Loucy (cell line): ENCODE data around the gene AACS.
A peak's percentile ranks its signal among the peaks of the same experiment; 100 is the strongest.

Experiments used
- H2AFZ ChIP-seq: fragments of 200-600 bp; sonication (generic); 2 replicates; pipeline ENCODE4 v1.6.0; 2016; ENCODE audit warnings: antibody characterized with exemption, mild to moderate bottlenecking, low read length, moderate library complexity
- H3F3A ChIP-seq: fragments of 200-600 bp; 2 replicates; pipeline ENCODE4 v1.6.0; 2016; ENCODE audit warnings: antibody characterized with exemption, low read depth, mild to moderate bottlenecking
- H3K27me3 ChIP-seq: fragments of 200-600 bp; sonication (generic); 2 replicates; pipeline ENCODE4 v1.6.1; 2014; ENCODE audit warnings: low read length, mild to moderate bottlenecking; ENCODE audit not compliant: insufficient read depth, poor library complexity, severe bottlenecking
- H3K36me3 ChIP-seq: fragments of 200-600 bp; sonication (generic); 2 replicates; pipeline ENCODE4 v1.6.1; 2016; ENCODE audit warnings: low read length; ENCODE audit not compliant: insufficient read depth
- H3K4me1 ChIP-seq: fragments of 200-600 bp; sonication (generic); 2 replicates; pipeline ENCODE4 v1.5.1; 2014; ENCODE audit warnings: low read length, mild to moderate bottlenecking; ENCODE audit not compliant: insufficient read depth, poor library complexity, severe bottlenecking
- H3K4me2 ChIP-seq: fragments of 200-600 bp; sonication (generic); 2 replicates; pipeline ENCODE4 v1.6.0; 2014; ENCODE audit warnings: antibody characterized with exemption, low read length, low read depth, mild to moderate bottlenecking; ENCODE audit not compliant: poor library complexity, severe bottlenecking
- H3K4me3 ChIP-seq: fragments of 200-600 bp; sonication (generic); 2 replicates; pipeline ENCODE4 v1.5.1; 2014; ENCODE audit warnings: low read length, mild to moderate bottlenecking, mixed read lengths; ENCODE audit not compliant: poor library complexity, severe bottlenecking
- H3K79me2 ChIP-seq: fragments of 200-600 bp; sonication (generic); 2 replicates; pipeline ENCODE4 v1.6.1; 2014; ENCODE audit warnings: low read length; ENCODE audit not compliant: insufficient read depth
- H3K9ac ChIP-seq: fragments of 200-600 bp; sonication (generic); 2 replicates; pipeline ENCODE4 v1.6.0; 2014; ENCODE audit warnings: mild to moderate bottlenecking, low read depth, low read length, moderate library complexity; ENCODE audit not compliant: poor library complexity, severe bottlenecking
- H3K9me2 ChIP-seq: fragments of 200-600 bp; sonication (generic); replicated peaks from 2 replicates; pipeline ENCODE4 v1.6.1; 2016; ENCODE audit warnings: low read depth, low read length, mixed read lengths
- H3K9me3 ChIP-seq: fragments of 200-600 bp; sonication (generic); 2 replicates; pipeline ENCODE4 v1.6.1; 2014; ENCODE audit warnings: mild to moderate bottlenecking, antibody characterized with exemption, low read length, low read depth; ENCODE audit not compliant: insufficient read depth
- H4K20me1 ChIP-seq: fragments of 200-600 bp; sonication (generic); 2 replicates; pipeline ENCODE4 v1.6.0; 2014; ENCODE audit warnings: antibody characterized with exemption, low read length, mild to moderate bottlenecking; ENCODE audit not compliant: insufficient read depth, poor library complexity, severe bottlenecking
- EZH2phosphoT487 ChIP-seq: fragments of 200-600 bp; IDR thresholded peaks from 2 replicates; pipeline ENCODE4 v1.6.1; 2018; ENCODE audit warnings: antibody characterized with exemption, mild to moderate bottlenecking, moderate library complexity, borderline replicate concordance
- TF ChIP-seq, protein P1 (sequence below): fragments of 200-600 bp; sonication (generic); conservative IDR thresholded peaks from 2 replicates; pipeline ENCODE4 v1.5.1; 2014; ENCODE audit warnings: mild to moderate bottlenecking, antibody characterized with exemption, low read length

AACS gene

DNA sequence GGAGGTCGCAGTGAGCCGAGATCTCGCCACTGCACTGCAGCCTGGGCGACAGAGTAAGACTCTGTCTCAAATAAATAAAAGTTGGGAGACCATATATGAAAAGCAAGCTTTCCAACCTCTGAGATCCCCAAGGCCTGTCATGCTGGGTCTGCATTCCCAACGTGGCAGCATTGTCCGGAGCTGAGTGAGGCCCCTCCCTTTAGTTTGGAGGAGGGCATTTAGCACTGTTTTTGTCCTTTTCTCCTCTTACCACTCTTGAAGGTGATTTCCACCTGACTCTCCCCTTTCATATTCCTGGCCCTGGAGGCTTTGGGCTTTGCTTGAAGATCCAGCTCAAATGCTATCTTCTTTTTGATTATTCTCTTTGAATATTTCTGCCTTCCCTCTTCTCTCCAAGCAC, 3.2 kb downstream of the AACS start:
- Histone ChIP-seq H3K4me2 (no peak overlapping the region), H3K4me3 (no peak overlapping the region), H3K9me2 (no peaks in the 10 kb centered on the region), H4K20me1 (peaks cover 17% of the 10 kb centered on the region), H3K36me3 (no peaks in the 10 kb centered on the region), H3K79me2 (peaks cover 36% of the 10 kb centered on the region), H3F3A (no peaks in the 10 kb centered on the region), H3K9ac (no peak overlapping the region), H3K27me3 (no peaks in the 10 kb centered on the region), H3K4me1 (peaks cover 23% of the 10 kb centered on the region), H2AFZ (no peak overlapping the region), H3K9me3 (no peaks in the 10 kb centered on the region)
- TF ChIP-seq, protein P1, sequence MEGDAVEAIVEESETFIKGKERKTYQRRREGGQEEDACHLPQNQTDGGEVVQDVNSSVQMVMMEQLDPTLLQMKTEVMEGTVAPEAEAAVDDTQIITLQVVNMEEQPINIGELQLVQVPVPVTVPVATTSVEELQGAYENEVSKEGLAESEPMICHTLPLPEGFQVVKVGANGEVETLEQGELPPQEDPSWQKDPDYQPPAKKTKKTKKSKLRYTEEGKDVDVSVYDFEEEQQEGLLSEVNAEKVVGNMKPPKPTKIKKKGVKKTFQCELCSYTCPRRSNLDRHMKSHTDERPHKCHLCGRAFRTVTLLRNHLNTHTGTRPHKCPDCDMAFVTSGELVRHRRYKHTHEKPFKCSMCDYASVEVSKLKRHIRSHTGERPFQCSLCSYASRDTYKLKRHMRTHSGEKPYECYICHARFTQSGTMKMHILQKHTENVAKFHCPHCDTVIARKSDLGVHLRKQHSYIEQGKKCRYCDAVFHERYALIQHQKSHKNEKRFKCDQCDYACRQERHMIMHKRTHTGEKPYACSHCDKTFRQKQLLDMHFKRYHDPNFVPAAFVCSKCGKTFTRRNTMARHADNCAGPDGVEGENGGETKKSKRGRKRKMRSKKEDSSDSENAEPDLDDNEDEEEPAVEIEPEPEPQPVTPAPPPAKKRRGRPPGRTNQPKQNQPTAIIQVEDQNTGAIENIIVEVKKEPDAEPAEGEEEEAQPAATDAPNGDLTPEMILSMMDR = no peak
- no peak for TF ChIP-seq EZH2phosphoT487

DNA sequence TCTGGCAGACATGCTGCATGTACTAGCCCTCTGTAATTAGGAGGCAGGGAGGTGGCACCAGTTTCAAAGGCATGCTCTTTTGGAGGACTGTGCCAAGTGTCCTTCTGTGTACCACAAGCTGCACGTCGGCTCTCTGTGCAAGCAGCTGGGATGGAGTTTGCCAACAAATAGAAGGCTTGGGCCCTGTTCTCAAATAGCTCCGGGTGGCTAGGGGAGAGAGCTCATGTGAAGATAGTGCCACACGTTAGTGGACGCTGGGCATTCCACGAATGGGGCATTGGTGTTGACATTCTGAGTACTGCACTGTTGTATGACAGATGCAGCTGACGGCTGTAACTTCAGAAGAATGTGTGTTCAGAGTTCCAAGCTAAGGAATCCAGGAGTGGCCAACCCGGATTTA, 4.4 kb downstream of the AACS start:
- Histone ChIP-seq H3F3A (no peaks in the 10 kb centered on the region), H3K36me3 (no peaks in the 10 kb centered on the region), H3K9ac (no peak overlapping the region), H4K20me1 (peaks cover 17% of the 10 kb centered on the region), H3K27me3 (no peaks in the 10 kb centered on the region), H3K9me2 (no peaks in the 10 kb centered on the region), H3K4me1 (peaks cover 22% of the 10 kb centered on the region), H3K79me2 (peaks cover 36% of the 10 kb centered on the region), H2AFZ (no peak overlapping the region), H3K4me2 (peak overlapping the region; percentile 21), H3K4me3 (no peak overlapping the region), H3K9me3 (no peaks in the 10 kb centered on the region)
- TF ChIP-seq EZH2phosphoT487 = no peak
- TF ChIP-seq, protein P1 = no peak

- TF ChIP-seq EZH2phosphoT487 = no peak
- TF ChIP-seq, protein P1 = no peak
- Histone ChIP-seq H3K27me3 (no peaks in the 10 kb centered on the region), H3K36me3 (no peaks in the 10 kb centered on the region), H3K79me2 (peaks cover 36% of the 10 kb centered on the region), H3K9me2 (no peaks in the 10 kb centered on the region), H4K20me1 (peaks cover 17% of the 10 kb centered on the region), H3K4me3 (no peak overlapping the region), H3K4me1 (peaks cover 18% of the 10 kb centered on the region), H3K4me2 (peak overlapping the region; percentile 21), H3K9me3 (no peaks in the 10 kb centered on the region), H3F3A (no peaks in the 10 kb centered on the region), H2AFZ (no peak overlapping the region), H3K9ac (no peak overlapping the region)
Measured at GRCh38 chr12:125070112-125070511, 4.9 kb downstream of the AACS start.
